GM18498 (cell line): Measurements from ENCODE around the gene CHMP2A.
"Not testable (repeated sequence)": the region's sequence is repeated elsewhere in the genome, so short reads cannot be mapped to it uniquely, and the experiment has no call there.

Experiments used
- ATAC-seq: cut with Tn5 transposase; IDR thresholded peaks from one replicate; pipeline ENCODE4 v1.9.1; 2021; ENCODE audit warnings: mild to moderate bottlenecking, moderate library complexity; ENCODE audit not compliant: unreplicated experiment

The CHMP2A gene

GRCh38 chr19:58513694-58514563, 41.0 kb downstream of the CHMP2A start:
- peak; percentile 81 for ATAC-seq

GRCh38 chr19:58513213-58513693, 41.7 kb downstream of the CHMP2A start:
- ATAC-seq = peak; percentile 2

GRCh38 chr19:58511353-58512208, 43.3 kb downstream of the CHMP2A start, which contains the start of gene SLC27A5:
SLC27A5 (minus strand) TSS chr19:58511992; CDS start chr19:58511955, 37 bp downstream.
- ATAC-seq = no peak

GRCh38 chr19:58510084-58510862, 44.6 kb downstream of the CHMP2A start:
- no peak for ATAC-seq

GRCh38 chr19:58509731-58510083, 45.2 kb downstream of the CHMP2A start:
- no peak for ATAC-seq

- ATAC-seq = not testable (repeated sequence)
Measured at GRCh38 chr19:58507602-58508223, 47.2 kb downstream of the CHMP2A start.
